Kidney epithelial cell (primary cell): Measurements from ENCODE around the gene RNF152. TPM values are rescaled to one million over a fixed set of nuclear protein-coding genes. Genes with fewer than 3 reads are reported as not detected.

ENCODE experiments used
- DNase-seq: peaks from one replicate; pipeline ENCODE4 v3.0.0-alpha.2; 2010; ENCODE audit warnings: low read depth
- H3K27me3 ChIP-seq: 2 replicates; pipeline ENCODE4 v1.6.0; 2011; ENCODE audit warnings: low read length; ENCODE audit not compliant: control insufficient read depth, insufficient read depth
- H3K36me3 ChIP-seq: 2 replicates; pipeline ENCODE4 v1.5.1; 2011; ENCODE audit warnings: low read length; ENCODE audit not compliant: control insufficient read depth, insufficient read depth
- H3K4me3 ChIP-seq: 2 replicates; pipeline ENCODE4 v1.5.1; 2011; ENCODE audit warnings: low read depth, mild to moderate bottlenecking, control low read depth, low read length
- CTCF ChIP-seq: IDR thresholded peaks from 2 replicates; pipeline ENCODE4 v1.5.1; 2011; ENCODE audit warnings: mild to moderate bottlenecking, moderate library complexity, low read length, control low read depth, inconsistent platforms; ENCODE audit not compliant: insufficient read depth, poor library complexity, severe bottlenecking
- total RNA-seq: library from RNA; depleted of rRNA; stranded (reverse); fragments of >200 nt; gene quantifications from 2 replicates; pipeline ENCODE4 v1.2.3, GENCODE V29; 2015

RNF152 gene
- total RNA-seq, 1 donor from 2014 or later = 10.2 TPM

- no peak overlapping the region for H3K4me3 ChIP-seq
- DNase-seq = no peak
- no peaks in the 10 kb centered on the region for H3K36me3 ChIP-seq
- H3K27me3 ChIP-seq = no peaks in the 10 kb centered on the region
- no peak for TF ChIP-seq CTCF
Observed at GRCh38 chr18:61855449-61856378, 37.1 kb downstream of the RNF152 start.

- no peak for DNase-seq
Observed at GRCh38 chr18:61854578-61855448, 38.0 kb downstream of the RNF152 start.

GRCh38 chr18:61853855-61854254 is 39.0 kb downstream of the RNF152 start:
- H3K4me3 ChIP-seq = no peak overlapping the region
- no peaks in the 10 kb centered on the region for H3K27me3 ChIP-seq
- no peak for TF ChIP-seq CTCF
- H3K36me3 ChIP-seq = no peaks in the 10 kb centered on the region
- DNase-seq = no peak

More at GRCh38 chr18:61854578-61855448, 38.0 kb downstream of the RNF152 start:
- H3K4me3 ChIP-seq = no peak overlapping the region
- no peaks in the 10 kb centered on the region for H3K27me3 ChIP-seq
- H3K36me3 ChIP-seq = no peaks in the 10 kb centered on the region
- TF ChIP-seq CTCF = no peak

- DNase-seq = no peak
- TF ChIP-seq CTCF = no peak
- Histone ChIP-seq H3K4me3 (no peak overlapping the region), H3K27me3 (no peaks in the 10 kb centered on the region), H3K36me3 (no peaks in the 10 kb centered on the region)
Observed at GRCh38 chr18:61852496-61852895, 40.3 kb downstream of the RNF152 start.

GRCh38 chr18:61851940-61852451 is 40.8 kb downstream of the RNF152 start:
- Histone ChIP-seq H3K27me3 (no peaks in the 10 kb centered on the region), H3K36me3 (no peaks in the 10 kb centered on the region), H3K4me3 (no peak overlapping the region)
- DNase-seq = no peak
- TF ChIP-seq CTCF = no peak
